GM18526 (cell line): ENCODE results near the gene COL1A2.

ENCODE experiments used
- POLR2A ChIP-seq: IDR thresholded peaks from 3 replicates; pipeline ENCODE4 v1.6.1; 2011; ENCODE audit not compliant: insufficient read length; ENCODE audit errors: extremely low read depth

COL1A2 gene

GRCh38 chr7:94394437-94395140 lies at the start of gene COL1A2:
COL1A2 (plus strand) TSS chr7:94394895; CDS start chr7:94395032, 137 bp downstream.
- no peak for TF ChIP-seq POLR2A

- no peak for TF ChIP-seq POLR2A
Observed at GRCh38 chr7:94345907-94346306, 48.8 kb upstream of the COL1A2 start.

- no peak for TF ChIP-seq POLR2A
Observed at GRCh38 chr7:94348142-94348541, 46.6 kb upstream of the COL1A2 start.

GRCh38 chr7:94350734-94351133 lies 44.0 kb upstream of the COL1A2 start:
- no peak for TF ChIP-seq POLR2A

- TF ChIP-seq POLR2A: no peak
Observed at GRCh38 chr7:94351703-94352102, 43.0 kb upstream of the COL1A2 start.

- no peak for TF ChIP-seq POLR2A
Observed at GRCh38 chr7:94352887-94353286, 41.8 kb upstream of the COL1A2 start.

- no peak for TF ChIP-seq POLR2A
Observed at GRCh38 chr7:94354953-94355352, 39.7 kb upstream of the COL1A2 start.

GRCh38 chr7:94355454-94355853 lies 39.2 kb upstream of the COL1A2 start:
- no peak for TF ChIP-seq POLR2A

- TF ChIP-seq POLR2A: no peak
Observed at GRCh38 chr7:94357076-94357475, 37.6 kb upstream of the COL1A2 start.

GRCh38 chr7:94360926-94361325 lies 33.8 kb upstream of the COL1A2 start:
- TF ChIP-seq POLR2A: no peak

GRCh38 chr7:94362276-94362675 lies 32.4 kb upstream of the COL1A2 start:
- TF ChIP-seq POLR2A: no peak

GRCh38 chr7:94364816-94365215 lies 29.9 kb upstream of the COL1A2 start:
- no peak for TF ChIP-seq POLR2A

- TF ChIP-seq POLR2A: no peak
Observed at GRCh38 chr7:94366163-94366562, 28.5 kb upstream of the COL1A2 start.

GRCh38 chr7:94366832-94367231 lies 27.9 kb upstream of the COL1A2 start:
- no peak for TF ChIP-seq POLR2A

GRCh38 chr7:94367949-94368348 lies 26.7 kb upstream of the COL1A2 start:
- TF ChIP-seq POLR2A: no peak

- no peak for TF ChIP-seq POLR2A
Observed at GRCh38 chr7:94368371-94368791, 26.3 kb upstream of the COL1A2 start.

- no peak for TF ChIP-seq POLR2A
Observed at GRCh38 chr7:94374231-94374630, 20.5 kb upstream of the COL1A2 start.
